NB4 (cell line): ENCODE results near the gene CEP250.

ENCODE experiments used
- CTCF ChIP-seq: IDR thresholded peaks from one replicate; pipeline ENCODE4 v1.5.1; 2012; ENCODE audit warnings: low read depth, low read length
- MAX ChIP-seq: IDR thresholded peaks from 2 replicates; pipeline ENCODE4 v1.6.1; 2011; ENCODE audit warnings: low read depth, low read length
- MYC ChIP-seq: IDR thresholded peaks from 2 replicates; pipeline ENCODE4 v1.6.1; 2011; ENCODE audit warnings: low read depth, low read length
- POLR2A ChIP-seq: IDR thresholded peaks from 2 replicates; pipeline ENCODE4 v1.6.1; 2011; ENCODE audit warnings: mild to moderate bottlenecking; ENCODE audit not compliant: insufficient read length; ENCODE audit errors: extremely low read depth

- no peak for TF ChIP-seq CTCF
- TF ChIP-seq POLR2A: no peak
- no peak for TF ChIP-seq MAX
- TF ChIP-seq MYC: no peak
These were observed 4.1 kb upstream of the CEP250 start for GRCh38 chr20:35451295-35451694.
